Measurements from ENCODE around the gene TMEM125.

The TMEM125 gene

GRCh38 chr1:43274125-43274803, 4.5 kb downstream of the TMEM125 start:
- DNase-seq (ENCODE audit: low spot score), result peak; percentile 69

GRCh38 chr1:43274804-43275180, 5.0 kb downstream of the TMEM125 start:
- DNase-seq (ENCODE audit: low spot score), result no peak

GRCh38 chr1:43275826-43276620, 6.2 kb downstream of the TMEM125 start:
- no peak for DNase-seq (ENCODE audit: low spot score)

- no peak for DNase-seq (ENCODE audit: low spot score)
Observed at GRCh38 chr1:43276673-43277072, 6.9 kb downstream of the TMEM125 start.

- no peak for DNase-seq (ENCODE audit: low spot score)
Observed at GRCh38 chr1:43277116-43277876, 7.5 kb downstream of the TMEM125 start.

GRCh38 chr1:43279161-43279560, 9.4 kb downstream of the TMEM125 start:
- no peak for DNase-seq (ENCODE audit: low spot score)

- no peak for DNase-seq (ENCODE audit: low spot score)
Observed at GRCh38 chr1:43279666-43280065, 9.9 kb downstream of the TMEM125 start.

GRCh38 chr1:43280692-43281091, 10.9 kb downstream of the TMEM125 start:
- no peak for DNase-seq (ENCODE audit: low spot score)

- no peak for DNase-seq (ENCODE audit: low spot score)
Observed at GRCh38 chr1:43282220-43283195, 12.7 kb downstream of the TMEM125 start.

- DNase-seq (ENCODE audit: low spot score), result no peak
Observed at GRCh38 chr1:43284065-43284464, 14.3 kb downstream of the TMEM125 start.

GRCh38 chr1:43284546-43285110, 14.8 kb downstream of the TMEM125 start:
- no peak for DNase-seq (ENCODE audit: low spot score)

- peak; percentile 86 for DNase-seq (ENCODE audit: low spot score)
Observed at GRCh38 chr1:43285269-43285990, 15.6 kb downstream of the TMEM125 start, which contains the start of gene C1orf210. Gene C1orf210, minus strand, starts transcription at chr1:43285581. Its CDS starts 2,311 bp downstream, at chr1:43283270.

GRCh38 chr1:43286115-43286514, 16.3 kb downstream of the TMEM125 start:
- DNase-seq (ENCODE audit: low spot score), result no peak

- no peak for DNase-seq (ENCODE audit: low spot score)
Observed at GRCh38 chr1:43286533-43286932, 16.8 kb downstream of the TMEM125 start.

- DNase-seq (ENCODE audit: low spot score), result no peak
Observed at GRCh38 chr1:43288058-43288784, 18.4 kb downstream of the TMEM125 start.

- no peak for DNase-seq (ENCODE audit: low spot score)
Observed at GRCh38 chr1:43288785-43289706, 19.3 kb downstream of the TMEM125 start.

- DNase-seq (ENCODE audit: low spot score), result no peak
Observed at GRCh38 chr1:43292216-43292615, 22.4 kb downstream of the TMEM125 start.

GRCh38 chr1:43292679-43293078, 22.9 kb downstream of the TMEM125 start:
- no peak for DNase-seq (ENCODE audit: low spot score)

GRCh38 chr1:43293176-43293575, 23.4 kb downstream of the TMEM125 start:
- peak; percentile 35 for DNase-seq (ENCODE audit: low spot score)
